Mucosa of descending colon (tissue), 3 donors: ENCODE measurements around the gene FLT3. TPM values are rescaled to one million over a fixed set of nuclear protein-coding genes. Genes with fewer than 3 reads are reported as not detected.
"Not testable (repeated sequence)": the region's sequence is repeated elsewhere in the genome, so short reads cannot be mapped to it uniquely, and the experiment has no call there.

Experiments
- ATAC-seq: fragments of 200-7000 bp; cut with Tn5 transposase; one replicate; pipeline ENCODE4 v1.9.1; 2020; ENCODE audit warnings: mild to moderate bottlenecking, moderate library complexity
- DNase-seq, 3 donors: peaks; one replicate each; pipeline ENCODE4 v3.0.0-alpha.2; 2020
- H3K36me3 ChIP-seq: fragments of 200-600 bp; one replicate; pipeline ENCODE4 v1.8.0; 2021; ENCODE audit warnings: low read depth, mild to moderate bottlenecking
- H3K4me1 ChIP-seq: fragments of 200-600 bp; one replicate; pipeline ENCODE4 v1.8.0; 2021; ENCODE audit warnings: low read depth, mild to moderate bottlenecking
- H3K4me3 ChIP-seq: fragments of 200-600 bp; one replicate; pipeline ENCODE4 v1.8.0; 2021; ENCODE audit warnings: mild to moderate bottlenecking
- H3K9me3 ChIP-seq: fragments of 200-600 bp; one replicate; pipeline ENCODE4 v1.8.0; 2021; ENCODE audit warnings: mild to moderate bottlenecking
- CTCF ChIP-seq: fragments of 200-600 bp; IDR thresholded peaks from one replicate; pipeline ENCODE4 v1.8.0; 2022; ENCODE audit warnings: antibody characterized with exemption, mild to moderate bottlenecking
- intact Hi-C, 2 donors: fragments of 100-400 bp; cut with DNase I in 1 of 2; cut with micrococcal nuclease in 1 of 2; formaldehyde crosslinking; loops; one replicate each; pipeline versions ENCODE4 v1.11.0 to v1.11.1; 2022; cut with DNase I, micrococcal nuclease
- total RNA-seq, 3 donors: library from RNA; stranded (reverse); fragmentation: NEBNext Ultra II Directional in 2 of 3; extraction: Animal tissue kit (Norgen Biotek cat#: 25700) in 2 of 3; gene quantifications; one replicate each; pipeline versions ENCODE4 v1.2.1 to v1.2.4, GENCODE V29; 2021 to 2023
- donor health status: DM: no; HTN: no; CAD: no; lungs with moderate emphysema.
- donor health status: DM: no; HTN: no; CAD: no.
- donor health status: DM: no; HTN: yes; CAD: no.

FLT3 gene
- total RNA-seq, 3 donors from 2014 or later = 0.09 to 0.51 (median 0.41) TPM

GRCh38 chr13:28041501-28041900, 58.9 kb downstream of the FLT3 start:
- DNase-seq = no peak
- ATAC-seq = no peak
- intact Hi-C loops = no loop called here
- no peak for TF ChIP-seq CTCF
- Histone ChIP-seq H3K4me3 (no peak overlapping the region), H3K36me3 (no peaks in the 10 kb centered on the region), H3K9me3 (no peaks in the 10 kb centered on the region), H3K4me1 (no peaks in the 10 kb centered on the region)

- no peaks in the 10 kb centered on the region for H3K4me1 ChIP-seq
- TF ChIP-seq CTCF = no peak
- ATAC-seq (no peak), DNase-seq (no peak)
- intact Hi-C loops = no loop called here
- H3K4me3 ChIP-seq = no peak overlapping the region
- no peaks in the 10 kb centered on the region for H3K36me3 ChIP-seq
- no peaks in the 10 kb centered on the region for H3K9me3 ChIP-seq
Observed at GRCh38 chr13:28041031-28041461, 59.3 kb downstream of the FLT3 start.

GRCh38 chr13:28037399-28037798, 63.0 kb downstream of the FLT3 start:
- Histone ChIP-seq H3K9me3 (no peaks in the 10 kb centered on the region), H3K36me3 (no peaks in the 10 kb centered on the region), H3K4me1 (no peaks in the 10 kb centered on the region), H3K4me3 (no peak overlapping the region)
- DNase-seq = no peak
- intact Hi-C loops = no loop called here
- TF ChIP-seq CTCF = no peak
- no peak for ATAC-seq

GRCh38 chr13:28035146-28035782, 65.1 kb downstream of the FLT3 start:
- H3K36me3 ChIP-seq = no peaks in the 10 kb centered on the region
- intact Hi-C loops = no loop called here
- TF ChIP-seq CTCF = no peak
- H3K4me1 ChIP-seq = no peaks in the 10 kb centered on the region
- ATAC-seq (peak; percentile 77), DNase-seq (peak in 1 of 3 donors; percentile 24)
- no peak overlapping the region for H3K4me3 ChIP-seq
- H3K9me3 ChIP-seq = no peaks in the 10 kb centered on the region

GRCh38 chr13:28033894-28034655, 66.3 kb downstream of the FLT3 start:
- H3K36me3 ChIP-seq = no peaks in the 10 kb centered on the region
- intact Hi-C loops = no loop called here
- no peak for ATAC-seq
- no peaks in the 10 kb centered on the region for H3K9me3 ChIP-seq
- DNase-seq = no peak
- H3K4me3 ChIP-seq = no peak overlapping the region
- H3K4me1 ChIP-seq = no peaks in the 10 kb centered on the region
- TF ChIP-seq CTCF = no peak

- H3K9me3 ChIP-seq, intact Hi-C loops, H3K4me1 ChIP-seq, DNase-seq, H3K4me3 ChIP-seq, ATAC-seq, H3K36me3 ChIP-seq: not testable (repeated sequence)
Observed at GRCh38 chr13:28032438-28032837, 67.9 kb downstream of the FLT3 start.
